IMR-90 (cell line): ENCODE results near the gene RERE. TPM values are rescaled to one million over a fixed set of nuclear protein-coding genes. Genes with fewer than 3 reads are reported as not detected.

Experiments
- ATAC-seq: fragments of 200-7000 bp; cut with Tn5 transposase; 2 replicates; pipeline ENCODE4 v1.9.1; 2020; ENCODE audit warnings: low read depth, mild to moderate bottlenecking, moderate library complexity
- BruUV-seq: library from RNA; stranded (reverse); fragments of 400-500 nt; replicated peaks from 2 replicates; lab custom pipeline; 2021; lab: Mats Ljungman, UMichigan
- CTCF ChIA-PET: fragments of 300-600 bp; formaldehyde crosslinking; extraction: SDS; loops from one replicate; lab custom pipeline; 2021; ENCODE audit warnings: antibody characterized with exemption; lab: Yijun Ruan, JAX
- POLR2A ChIA-PET: fragments of 300-600 bp; sonication (Branson Sonifier 250); formaldehyde crosslinking; loops from one replicate; lab custom pipeline; 2022; ENCODE audit warnings: antibody characterized with exemption; ENCODE audit not compliant: unreplicated experiment; lab: Charles Lee
- DNase-seq: peaks from one replicate; pipeline ENCODE4 v3.0.0; 2013
- H2AFZ ChIP-seq: replicated peaks from 2 replicates; pipeline ENCODE3; 2013; ENCODE audit warnings: low read length, mild to moderate bottlenecking; ENCODE audit not compliant: poor library complexity
- H2AK5ac ChIP-seq: 2 replicates; pipeline ENCODE4 v1.6.1; 2013; ENCODE audit warnings: low read depth, low read length, inconsistent platforms
- H2AK9ac ChIP-seq: replicated peaks from 2 replicates; pipeline ENCODE3; 2013; ENCODE audit warnings: mild to moderate bottlenecking, low read depth, low read length, moderate library complexity; ENCODE audit not compliant: poor library complexity
- H2BK120ac ChIP-seq: 2 replicates; pipeline ENCODE4 v1.6.1; 2013; ENCODE audit warnings: low read depth, low read length, inconsistent platforms
- H2BK15ac ChIP-seq: 3 replicates; pipeline ENCODE4 v1.6.1; 2013; ENCODE audit warnings: low read depth, low read length, inconsistent platforms
- H2BK20ac ChIP-seq: 2 replicates; pipeline ENCODE4 v1.6.1; 2013; ENCODE audit warnings: low read depth, mild to moderate bottlenecking, inconsistent platforms, low read length, moderate library complexity
- H2BK5ac ChIP-seq: 2 replicates; pipeline ENCODE4 v1.6.1; 2013; ENCODE audit warnings: mild to moderate bottlenecking, low read depth, low read length, inconsistent platforms; ENCODE audit not compliant: poor library complexity, severe bottlenecking
- H3K14ac ChIP-seq: replicated peaks from 2 replicates; pipeline ENCODE4 v1.6.1; 2013; ENCODE audit warnings: low read depth, low read length, inconsistent platforms
- H3K18ac ChIP-seq: 2 replicates; pipeline ENCODE4 v1.6.1; 2013; ENCODE audit warnings: low read depth, low read length, control low read depth
- H3K23ac ChIP-seq: 2 replicates; pipeline ENCODE4 v1.6.1; 2013; ENCODE audit warnings: low read depth, low read length, inconsistent platforms
- H3K27ac ChIP-seq: 2 replicates; pipeline ENCODE4 v1.5.1; 2013; ENCODE audit warnings: mild to moderate bottlenecking, control low read depth, low read length; ENCODE audit not compliant: insufficient read depth
- H3K27me3 ChIP-seq: 2 replicates; pipeline ENCODE4 v1.6.1; 2013; ENCODE audit warnings: low read length; ENCODE audit not compliant: control insufficient read depth, insufficient read depth
- H3K36me3 ChIP-seq: 2 replicates; pipeline ENCODE4 v1.6.1; 2013; ENCODE audit warnings: low read length, mixed read lengths; ENCODE audit not compliant: control insufficient read depth, insufficient read depth
- H3K4ac ChIP-seq: 2 replicates; pipeline ENCODE4 v1.6.1; 2013; ENCODE audit warnings: low read depth, low read length, inconsistent platforms
- H3K4me1 ChIP-seq: 2 replicates; pipeline ENCODE4 v1.6.1; 2013; ENCODE audit warnings: low read length, mixed read lengths; ENCODE audit not compliant: control insufficient read depth, insufficient read depth
- H3K4me2 ChIP-seq: 2 replicates; pipeline ENCODE4 v1.6.1; 2013; ENCODE audit warnings: low read depth, mild to moderate bottlenecking, control low read depth, low read length, moderate library complexity
- H3K4me3 ChIP-seq: 2 replicates; pipeline ENCODE4 v1.5.1; 2013; ENCODE audit warnings: low read depth, mild to moderate bottlenecking, control low read depth, low read length, moderate library complexity; ENCODE audit not compliant: insufficient read depth
- H3K56ac ChIP-seq: 2 replicates; pipeline ENCODE4 v1.6.1; 2013; ENCODE audit warnings: low read length, inconsistent platforms; ENCODE audit not compliant: insufficient read depth; ENCODE audit errors: extremely low read depth
- H3K79me1 ChIP-seq, 2 experiments: 2 replicates each; pipeline ENCODE4 v1.6.1; 2013; ENCODE audit warnings: low read length in 2 of 2, inconsistent platforms in 1 of 2, low read depth in 1 of 2
- H3K9ac ChIP-seq: 2 replicates; pipeline ENCODE4 v1.6.1; 2013; ENCODE audit warnings: low read depth, low read length, control low read depth
- H3K9me1 ChIP-seq: 2 replicates; pipeline ENCODE4 v1.6.1; 2013; ENCODE audit warnings: low read length, inconsistent platforms; ENCODE audit not compliant: insufficient read depth
- H3K9me3 ChIP-seq: 2 replicates; pipeline ENCODE4 v1.6.1; 2013; ENCODE audit warnings: low read length; ENCODE audit not compliant: control insufficient read depth, insufficient read depth
- H4K20me1 ChIP-seq: 2 replicates; pipeline ENCODE4 v1.6.1; 2013; ENCODE audit warnings: low read length, inconsistent platforms; ENCODE audit not compliant: insufficient read depth
- H4K5ac ChIP-seq: 2 replicates; pipeline ENCODE4 v1.6.1; 2013; ENCODE audit warnings: mild to moderate bottlenecking, low read depth, low read length, control low read depth
- H4K8ac ChIP-seq, 2 experiments: 2 replicates each; pipeline ENCODE4 v1.6.1; 2013; ENCODE audit warnings: low read depth in 2 of 2, low read length in 2 of 2, control low read depth in 1 of 2, inconsistent platforms in 1 of 2
- H4K91ac ChIP-seq: 2 replicates; pipeline ENCODE4 v1.6.1; 2013; ENCODE audit warnings: low read depth, low read length, inconsistent platforms; ENCODE audit not compliant: insufficient read depth
- CEBPB ChIP-seq: IDR thresholded peaks from 2 replicates; pipeline ENCODE4 v1.6.1; 2012; ENCODE audit warnings: low read depth, low read length, improper control_type of control experiment
- CHD1 ChIP-seq: IDR thresholded peaks from 2 replicates; pipeline ENCODE4 v1.6.1; 2012; ENCODE audit warnings: low read depth, low read length, improper control_type of control experiment
- CTCF ChIP-seq: conservative IDR thresholded peaks from 2 replicates; pipeline ENCODE4 v1.5.1; 2012; ENCODE audit warnings: mild to moderate bottlenecking, low read depth, low read length, improper control_type of control experiment
- MXI1 ChIP-seq: IDR thresholded peaks from 2 replicates; pipeline ENCODE4 v1.6.1; 2012; ENCODE audit warnings: low read depth, mild to moderate bottlenecking, low read length, moderate library complexity, borderline replicate concordance
- NFE2L2 ChIP-seq: fragments of 150-350 bp; IDR thresholded peaks from 2 replicates; pipeline ENCODE4 v1.6.1; 2016; ENCODE audit warnings: low read depth, mild to moderate bottlenecking, low read length
- POLR2A ChIP-seq: IDR thresholded peaks from 2 replicates; pipeline ENCODE4 v1.6.1; 2012; ENCODE audit warnings: mild to moderate bottlenecking, low read depth, low read length
- RAD21 ChIP-seq: IDR thresholded peaks from 2 replicates; pipeline ENCODE4 v1.6.1; 2012; ENCODE audit warnings: low read length, improper control_type of control experiment
- RFX5 ChIP-seq: IDR thresholded peaks from 2 replicates; pipeline ENCODE4 v1.8.0; 2012; ENCODE audit warnings: low read depth, mild to moderate bottlenecking, low read length, moderate library complexity
- USF2 ChIP-seq: fragments of 150-350 bp; IDR thresholded peaks from 2 replicates; pipeline ENCODE4 v1.6.1; 2017; ENCODE audit warnings: mild to moderate bottlenecking, antibody characterized with exemption, low read length, low read depth
- WGBS, 2 experiments: methylation state at CpG; one replicate each; pipeline versions ENCODE4 v1.1.5 to v1.1.7; 2013; ENCODE audit warnings: missing lambda C conversion rate in 2 of 2; ENCODE audit not compliant: insufficient read length in 1 of 2; ENCODE audit errors: extremely low coverage in 2 of 2; 5-methylcytosine and 5-hydroxymethylcytosine counted together
- dilution Hi-C: fragments of 300-500 bp; cut with HindIII; formaldehyde crosslinking; loops from one replicate; pipeline ENCODE4 v1.14.3; 2018; ENCODE audit warnings: low sequenced_read_pairs; ENCODE audit not compliant: unreplicated experiment
- in situ Hi-C: fragments of 300-500 bp; cut with MboI; formaldehyde crosslinking; loops from 3 replicates; pipeline ENCODE4 v1.14.3; 2019; ENCODE audit warnings: low sequenced_read_pairs, inconsistent platforms, mixed read lengths
- intact Hi-C: fragments of 100-400 bp; cut with micrococcal nuclease; formaldehyde crosslinking; loops from 2 replicates; pipeline ENCODE4 v1.10.0; 2022
- polyA plus RNA-seq, 3 experiments: library from polyadenylated mRNA; depleted of rRNA; stranded (reverse); fragments of >200 nt; gene quantifications; 2 replicates each; pipeline ENCODE4 v1.2.3, GENCODE V29; 2012; ENCODE audit warnings: low replicate concordance in 1 of 3
- total RNA-seq: library from RNA; depleted of rRNA; stranded (reverse); fragments of >200 nt; gene quantifications from 2 replicates; pipeline ENCODE4 v1.2.3, GENCODE V29; 2012

RERE gene
- total and polyA plus RNA-seq, 2 of the 4 experiments (the other 2 are of a cell fraction): 11.5 to 25.1 TPM

- CTCF ChIA-PET: no interaction called here
Measured at GRCh38 chr1:8460784-8461183, 356.7 kb downstream of the RERE start.

More at GRCh38 chr1:8460784-8461183, 356.7 kb downstream of the RERE start:
- no TSS peak for BruUV-seq
- H3K36me3 ChIP-seq: peaks cover 2% of the 10 kb centered on the region
- peak overlapping the region; percentile 44; the same call in 1 of the 2 replicates for H3K23ac ChIP-seq
- no peaks in the 10 kb centered on the region for H3K9me3 ChIP-seq
- H2AFZ ChIP-seq: no peak overlapping the region
- no CpG with 5 or more reads among the region's 5 CpGs for WGBS, 2 experiments
- no peak overlapping the region; the same call in 1 of the 2 replicates for H4K91ac ChIP-seq
- H4K8ac ChIP-seq: peak overlapping the region in 1 of 2 experiments; percentile 15; a peak in 1 of 4 replicates
- peaks cover 39 to 76% of the 10 kb centered on the region in 2 experiments for H3K79me1 ChIP-seq
- no peak overlapping the region for H3K4me2 ChIP-seq
- peak overlapping the region; percentile 30; the same call in 1 of the 2 replicates for H4K5ac ChIP-seq
- no peaks in the 10 kb centered on the region for H3K27me3 ChIP-seq
- POLR2A ChIA-PET: interaction anchor here (0.5 kb wide), 1 partner anchor 22 kb away, joined by 10 read pairs; no protein-coding TSS in a partner anchor
- peak overlapping the region; percentile 17; the same call in 1 of the 2 replicates for H3K14ac ChIP-seq
- no peak overlapping the region for H2BK5ac ChIP-seq
- no peak overlapping the region for H3K4me3 ChIP-seq
- H3K18ac ChIP-seq: peak overlapping the region; percentile 33; the same call in 1 of the 2 replicates
- dilution Hi-C loops: no loop called here
- peak overlapping the region; percentile 19; the same call in 1 of the 2 replicates for H3K4ac ChIP-seq
- no peak for ATAC-seq
- H3K4me1 ChIP-seq: peaks cover 40% of the 10 kb centered on the region
- peaks cover 13% of the 10 kb centered on the region for H4K20me1 ChIP-seq
- 0 out of 2 replicates have a peak overlapping the region, but pooled peaks have one; percentile 10 for H2BK120ac ChIP-seq
- intact Hi-C loops: loop anchor here (10.0 kb wide), 2 partner anchors 354 to 394 kb away; partner anchors contain the start of gene RERE
- H2BK15ac ChIP-seq: no peak overlapping the region; the same call in 2 of the 3 replicates
- peaks cover 31% of the 10 kb centered on the region for H3K9me1 ChIP-seq
- H2AK9ac ChIP-seq: no peak overlapping the region
- H2BK20ac ChIP-seq: no peak overlapping the region
- peak overlapping the region; percentile 72 for H2AK5ac ChIP-seq
- no peak overlapping the region for H3K27ac ChIP-seq
- H3K9ac ChIP-seq: no peak overlapping the region
- in situ Hi-C loops: no loop called here
- H3K56ac ChIP-seq: no peak overlapping the region
- DNase-seq: no peak
- no peak for TF ChIP-seq CEBPB
- TF ChIP-seq RAD21: no peak
- TF ChIP-seq CTCF: no peak
- no peak for TF ChIP-seq POLR2A
- no peak for TF ChIP-seq CHD1
- TF ChIP-seq RFX5: no peak
- no peak for TF ChIP-seq USF2
- no peak for TF ChIP-seq NFE2L2
- no peak for TF ChIP-seq MXI1
